HL-60/S4 treated with phorbol 12-myristate 13-acetate at 8.2 ng/mL for 4 days and 3 days (cell line): ENCODE measurements around the gene KCNE2.
"Not testable (repeated sequence)": the region's sequence is repeated elsewhere in the genome, so short reads cannot be mapped to it uniquely, and the experiment has no call there.

ENCODE experiments used
- in situ Hi-C: fragments of 300-500 bp; cut with MboI; formaldehyde crosslinking; loops from 2 replicates; pipeline ENCODE4 v1.15.0; 2022; ENCODE audit warnings: low sequenced_read_pairs

The KCNE2 gene

GRCh38 chr21:34352556-34352955 is 11.2 kb upstream of the KCNE2 start:
- in situ Hi-C loops = no loop called here

GRCh38 chr21:34353182-34353581 is 10.6 kb upstream of the KCNE2 start:
- in situ Hi-C loops = no loop called here

DNA sequence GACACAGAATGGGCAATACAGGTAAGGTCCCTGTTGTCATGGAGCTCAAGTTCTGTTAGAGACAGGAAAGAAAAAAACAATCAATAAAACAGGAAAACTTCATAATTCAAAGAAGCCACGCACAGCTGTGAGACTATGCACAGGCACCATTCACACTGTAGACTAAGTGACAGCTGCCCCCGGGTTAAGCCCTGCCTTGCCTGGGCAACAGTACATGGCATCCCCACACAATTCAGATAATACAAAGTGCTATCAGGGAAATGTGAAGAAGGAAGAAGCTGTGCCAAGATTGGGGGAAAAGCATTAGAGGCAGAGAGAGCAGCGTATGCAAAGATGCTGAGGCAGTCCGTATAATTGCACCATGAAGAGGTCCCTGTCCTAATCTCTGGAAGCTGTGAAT is 9.0 kb upstream of the KCNE2 start:
- in situ Hi-C loops = no loop called here

GRCh38 chr21:34355570-34355969 is 8.2 kb upstream of the KCNE2 start:
- in situ Hi-C loops = no loop called here

DNA sequence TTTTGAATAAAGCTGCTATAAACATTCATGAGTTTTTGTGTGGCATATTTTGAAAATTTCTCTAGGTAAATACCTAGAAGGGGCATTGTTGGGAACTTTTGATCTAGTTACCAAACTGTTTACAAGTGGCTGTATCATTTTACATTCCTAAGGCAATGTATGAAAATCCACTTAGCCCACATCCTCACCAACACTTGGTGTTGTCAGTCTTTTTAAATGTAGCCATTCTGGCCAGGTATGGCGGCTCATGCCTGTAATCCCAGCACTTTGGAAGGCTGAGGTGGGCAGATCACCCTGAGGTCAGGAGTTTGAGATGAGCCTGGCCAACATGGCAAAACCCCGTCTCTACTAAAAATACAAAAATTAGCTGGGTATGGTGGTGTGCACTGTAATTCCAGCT is 5.9 kb upstream of the KCNE2 start:
- in situ Hi-C loops = no loop called here

GRCh38 chr21:34358866-34359265 is 4.9 kb upstream of the KCNE2 start:
- in situ Hi-C loops = no loop called here

DNA sequence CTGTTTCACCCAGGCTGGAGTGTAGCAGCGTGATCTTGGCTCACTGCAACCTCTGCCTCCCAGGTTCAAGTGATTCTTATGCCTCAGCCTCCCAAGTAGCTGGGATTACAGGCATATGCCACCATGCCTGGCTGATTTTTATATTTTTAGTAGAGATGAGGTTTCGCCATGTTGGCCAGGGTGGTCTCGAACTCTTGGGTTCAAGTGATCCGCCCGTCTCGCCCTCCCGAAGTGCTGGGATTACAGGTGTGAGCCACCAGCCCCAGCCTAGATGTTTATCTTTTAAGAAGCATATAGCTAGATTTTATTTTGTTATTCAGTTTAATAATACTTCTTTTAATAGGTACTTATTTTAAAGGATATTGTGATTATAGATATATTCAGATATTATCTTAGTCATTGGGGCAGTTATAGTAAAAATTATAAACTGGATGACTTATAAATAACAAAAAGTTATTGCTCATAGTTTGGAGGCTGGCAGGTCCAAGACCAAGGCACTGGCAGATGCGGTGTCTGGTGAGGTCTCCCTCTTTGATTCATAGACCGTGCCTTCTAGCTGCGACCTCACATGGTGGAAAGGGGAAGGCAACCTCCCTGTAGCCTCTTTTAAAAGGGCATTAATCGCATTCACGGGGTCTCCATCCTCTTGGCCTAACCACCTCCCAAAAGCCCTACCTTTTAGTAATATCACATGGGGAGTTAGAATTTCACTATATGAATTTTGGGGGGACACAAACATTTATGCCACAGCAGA is 3.1 kb upstream of the KCNE2 start:
- in situ Hi-C loops = no loop called here

DNA sequence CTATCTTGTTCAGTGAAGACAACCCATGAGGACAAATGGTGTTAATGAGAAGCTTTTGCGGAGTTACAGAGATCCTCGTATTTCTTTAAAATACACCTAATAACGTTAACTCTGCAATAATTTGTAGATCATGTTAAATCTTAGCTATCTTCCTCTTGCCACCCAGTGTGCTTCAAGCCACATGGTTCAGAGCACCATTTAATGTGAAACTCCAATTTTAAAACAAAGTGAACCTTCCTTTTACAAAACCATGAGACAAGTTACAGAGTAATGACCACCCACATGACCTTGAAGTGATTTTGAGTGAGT is 1.7 kb upstream of the KCNE2 start:
- in situ Hi-C loops = no loop called here

DNA sequence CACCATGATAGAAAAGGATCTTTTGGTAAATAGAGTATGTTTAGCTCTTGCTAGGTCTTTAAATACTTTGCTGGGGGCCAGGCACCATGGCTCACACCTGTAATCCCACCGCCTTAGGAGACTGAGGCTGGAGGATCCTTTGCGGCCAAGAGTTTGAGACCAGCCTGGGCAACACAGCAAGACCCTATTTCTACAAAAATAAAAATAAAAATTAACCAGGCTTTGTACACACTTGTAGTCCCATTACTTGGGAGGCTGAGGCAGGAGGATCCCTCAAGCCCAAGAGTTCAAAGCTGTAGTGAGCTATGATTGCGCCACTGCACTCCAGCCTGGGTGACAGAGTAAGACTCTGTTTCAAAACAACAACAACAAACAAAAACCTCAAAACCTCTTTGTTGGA is 1.1 kb upstream of the KCNE2 start:
- in situ Hi-C loops = no loop called here

GRCh38 chr21:34364921-34365320 is 1.1 kb downstream of the KCNE2 start:
- in situ Hi-C loops = no loop called here

GRCh38 chr21:34365809-34366208 is 2.0 kb downstream of the KCNE2 start:
- in situ Hi-C loops = no loop called here

DNA sequence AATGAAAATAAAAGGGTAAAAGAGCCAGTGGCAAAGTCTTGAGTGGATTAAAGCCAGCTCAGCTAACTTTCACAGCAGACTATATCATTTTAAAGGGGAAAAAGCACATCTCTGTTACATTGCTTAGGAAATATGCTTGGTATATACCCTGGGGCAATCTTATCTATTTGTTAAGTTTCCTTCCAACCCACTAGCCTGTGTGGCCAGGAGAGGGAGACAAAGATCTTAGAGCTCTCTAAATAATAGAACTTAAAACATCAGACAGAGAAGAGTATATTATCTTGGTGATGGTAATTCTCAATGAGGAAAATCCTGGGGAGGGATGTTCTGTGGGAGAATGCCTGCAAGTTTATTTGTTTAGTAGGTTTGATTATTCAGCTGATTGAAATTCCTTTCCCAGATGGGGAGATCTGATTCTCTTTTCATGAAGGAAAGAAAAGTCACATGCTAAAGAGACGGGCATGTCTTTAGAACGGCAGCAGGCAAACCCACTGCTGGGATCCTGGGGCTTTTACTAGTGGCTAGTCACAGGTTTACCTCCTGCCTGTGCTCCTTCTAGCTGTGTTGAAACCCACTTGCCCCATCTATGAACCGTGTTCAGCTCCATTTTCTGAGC is 3.6 kb downstream of the KCNE2 start:
- in situ Hi-C loops = no loop called here

DNA sequence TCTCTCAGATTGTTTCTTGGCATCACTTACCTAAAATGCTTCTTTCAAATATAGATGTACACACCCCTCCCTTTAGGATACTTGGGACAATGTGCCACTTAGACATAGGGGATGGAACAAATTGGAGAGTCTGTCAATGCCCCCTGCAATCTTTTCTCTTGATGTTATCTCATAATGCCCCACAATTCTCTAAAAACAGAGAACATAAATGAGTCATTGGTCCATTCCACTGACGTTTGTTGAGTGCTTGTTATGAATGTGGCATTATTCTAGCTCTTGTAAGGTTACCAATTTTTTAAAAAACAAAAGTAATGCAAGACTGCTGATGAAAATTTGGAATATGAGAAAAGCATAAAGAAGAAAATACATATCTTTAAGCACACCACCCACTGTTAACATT is 5.9 kb downstream of the KCNE2 start:
- in situ Hi-C loops = no loop called here

DNA sequence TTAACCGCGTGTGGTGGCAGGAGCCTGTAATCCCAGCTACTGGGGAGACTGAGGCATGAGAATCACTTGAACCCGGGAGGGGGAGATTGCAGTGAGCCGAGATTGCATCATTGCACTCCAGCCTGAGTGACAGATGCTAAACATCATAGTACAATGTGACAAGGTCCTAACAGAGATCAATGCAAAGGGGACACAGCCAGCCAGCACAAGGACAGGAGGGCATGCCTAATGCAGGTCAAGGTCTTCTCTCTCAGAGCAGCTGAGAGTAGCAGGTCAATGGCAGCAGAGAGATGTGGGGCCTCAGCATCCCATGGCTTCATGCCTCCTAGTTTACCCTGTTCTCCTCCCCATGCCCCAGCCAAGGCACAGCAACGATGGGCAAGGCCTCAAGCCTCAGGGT is 8.5 kb downstream of the KCNE2 start:
- in situ Hi-C loops = no loop called here

- in situ Hi-C loops = not testable (repeated sequence)
Measured at GRCh38 chr21:34374462-34374861, 10.7 kb downstream of the KCNE2 start.

DNA sequence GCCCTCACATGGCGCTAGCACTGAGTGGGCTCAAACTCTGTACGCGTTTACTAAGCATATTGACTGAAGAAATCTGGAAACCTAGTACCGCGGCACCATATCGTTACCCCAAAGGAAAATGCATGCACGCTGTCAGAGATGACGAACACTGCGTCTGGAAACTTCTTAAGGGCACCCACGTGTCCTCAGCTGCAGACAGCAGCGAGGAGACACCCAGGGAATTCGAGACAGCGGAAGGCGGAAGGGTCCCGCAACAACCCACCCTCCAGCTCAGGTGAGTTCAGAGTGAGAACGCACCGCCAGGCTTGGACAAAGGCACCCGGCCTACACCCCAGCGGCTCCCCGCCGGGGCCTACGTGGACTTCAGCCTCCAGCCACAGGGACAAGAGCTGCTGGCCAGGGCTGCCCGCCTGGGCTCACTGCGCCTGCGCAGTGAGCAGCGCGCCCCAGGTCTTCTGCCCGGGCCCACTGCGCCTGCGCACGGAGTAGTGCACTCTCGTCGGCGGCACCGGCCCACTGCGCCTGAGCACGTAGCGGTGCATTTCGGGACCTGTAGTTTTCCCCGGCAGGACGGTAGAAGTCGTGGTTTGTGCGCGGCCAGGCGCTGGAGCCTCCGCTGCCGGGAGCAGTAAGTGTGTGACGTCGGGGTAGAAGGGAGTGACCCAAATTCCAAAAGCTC is 11.3 kb downstream of the KCNE2 start, which contains the start of gene SMIM11:
TSS of gene SMIM11 (plus strand) at position 568 of the 679 bp plus-strand sequence. CDS start 3,998 bp downstream, outside the sequence.
- in situ Hi-C loops = not testable (repeated sequence)

GRCh38 chr21:34375619-34375972 is 11.8 kb downstream of the KCNE2 start:
- in situ Hi-C loops = not testable (repeated sequence)

DNA sequence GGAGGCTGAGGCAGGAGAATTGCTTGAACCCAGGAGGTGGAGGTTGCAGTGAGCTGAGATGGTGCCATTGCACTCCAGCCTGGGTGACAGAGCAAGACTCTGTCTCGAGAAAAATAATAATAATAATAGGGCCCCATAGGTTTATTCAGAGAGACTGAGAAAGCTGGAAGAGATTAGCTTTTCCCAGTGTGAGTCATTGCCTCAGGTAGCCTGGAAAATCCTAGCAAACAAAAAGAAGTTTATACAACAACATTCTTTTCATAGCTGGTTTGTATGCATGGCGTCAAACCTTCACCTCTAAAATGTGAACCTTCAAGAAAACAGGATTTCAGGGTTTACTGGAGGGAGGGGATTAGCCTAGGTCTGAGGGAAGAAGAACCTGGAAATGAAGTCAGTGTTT is 19.3 kb downstream of the KCNE2 start:
- in situ Hi-C loops = not testable (repeated sequence)

DNA sequence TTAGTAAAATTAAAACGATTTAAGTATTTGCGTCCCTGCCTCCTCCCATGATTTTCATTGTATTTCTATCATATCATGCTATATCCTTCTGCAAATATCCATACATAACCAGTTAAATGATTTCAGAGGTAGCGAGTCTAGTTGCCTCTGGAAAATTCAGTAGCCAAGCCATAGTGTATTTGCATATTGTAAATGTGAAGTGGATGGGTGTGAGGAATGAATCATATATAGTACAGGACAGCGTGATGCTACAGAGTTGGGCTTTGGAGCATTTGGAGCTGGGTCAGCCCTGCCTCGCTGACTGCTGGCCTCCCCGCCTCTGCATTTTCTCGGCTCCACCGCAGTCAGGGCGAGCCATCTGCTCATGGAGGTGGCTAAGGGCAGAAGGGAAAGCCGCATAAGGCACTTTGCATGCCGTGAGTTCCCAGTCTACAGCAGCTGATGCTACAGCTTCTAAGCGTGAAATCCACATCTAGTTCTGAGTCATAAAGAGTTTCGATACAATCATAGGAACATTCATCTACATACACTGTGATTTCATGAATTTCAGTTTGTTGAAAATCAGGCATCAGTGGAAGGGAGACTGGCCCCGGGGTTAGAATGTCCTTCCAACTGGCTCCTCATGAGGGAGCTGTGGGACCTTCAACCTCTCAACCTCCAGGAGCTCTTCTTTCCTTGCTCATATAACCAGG is 20.1 kb downstream of the KCNE2 start:
- in situ Hi-C loops = not testable (repeated sequence)

GRCh38 chr21:34400522-34400921 is 36.7 kb downstream of the KCNE2 start:
- in situ Hi-C loops = not testable (repeated sequence)

- in situ Hi-C loops = not testable (repeated sequence)
Measured at GRCh38 chr21:34404742-34405141, 40.9 kb downstream of the KCNE2 start.

- in situ Hi-C loops = not testable (repeated sequence)
Measured at GRCh38 chr21:34405686-34406085, 41.9 kb downstream of the KCNE2 start.
